HEK293T (cell line): Measurements from ENCODE around the gene GRID1.

Experiments
- ARNT ChIP-seq: fragments of 450-650 bp; IDR thresholded peaks from 2 replicates; pipeline ENCODE4 v1.6.1; 2017; ENCODE audit warnings: mild to moderate bottlenecking
- CTBP1 ChIP-seq: fragments of 450-650 bp; IDR thresholded peaks from 2 replicates; pipeline ENCODE4 v1.6.1; 2016; ENCODE audit warnings: borderline replicate concordance
- FOXA1 ChIP-seq: fragments of 450-650 bp; IDR thresholded peaks from 2 replicates; pipeline ENCODE4 v1.6.1; 2016; ENCODE audit warnings: mild to moderate bottlenecking
- LEF1 ChIP-seq: fragments of 450-650 bp; IDR thresholded peaks from 2 replicates; pipeline ENCODE4 v1.6.1; 2017; ENCODE audit warnings: mild to moderate bottlenecking, borderline replicate concordance
- SP1 ChIP-seq: fragments of 450-650 bp; IDR thresholded peaks from 2 replicates; pipeline ENCODE4 v1.6.1; 2017

GRCh38 chr10:86310702-86311101 is 55.9 kb downstream of the GRID1 start:
- TF ChIP-seq ARNT (no peak), FOXA1 (no peak), SP1 (no peak), CTBP1 (no peak), LEF1 (no peak)
